GM19467 (cell line): ENCODE data around the gene CBFA2T3.
"Not testable (repeated sequence)": the region's sequence is repeated elsewhere in the genome, so short reads cannot be mapped to it uniquely, and the experiment has no call there.

ENCODE experiments used
- ATAC-seq: cut with Tn5 transposase; IDR thresholded peaks from one replicate; pipeline ENCODE4 v1.9.1; 2021; ENCODE audit warnings: mild to moderate bottlenecking, moderate library complexity; ENCODE audit not compliant: unreplicated experiment

The CBFA2T3 gene

GRCh38 chr16:88894681-88895300, 82.2 kb downstream of the CBFA2T3 start:
- no peak for ATAC-seq

GRCh38 chr16:88894266-88894665, 82.7 kb downstream of the CBFA2T3 start:
- ATAC-seq: not testable (repeated sequence)

GRCh38 chr16:88893127-88893968, 83.7 kb downstream of the CBFA2T3 start:
- ATAC-seq: no peak

- ATAC-seq: no peak
These were observed 84.9 kb downstream of the CBFA2T3 start for GRCh38 chr16:88892065-88892464.

- no peak for ATAC-seq
These were observed 85.9 kb downstream of the CBFA2T3 start for GRCh38 chr16:88891083-88891482.

GRCh38 chr16:88889702-88890352, 87.2 kb downstream of the CBFA2T3 start:
- ATAC-seq: not testable (repeated sequence)

- no peak for ATAC-seq
These were observed 88.3 kb downstream of the CBFA2T3 start for GRCh38 chr16:88888461-88889387.

GRCh38 chr16:88888057-88888456, 89.0 kb downstream of the CBFA2T3 start:
- ATAC-seq: no peak

- ATAC-seq: no peak
These were observed 90.0 kb downstream of the CBFA2T3 start for GRCh38 chr16:88886845-88887521.

GRCh38 chr16:88886420-88886844, 90.6 kb downstream of the CBFA2T3 start:
- no peak for ATAC-seq

- no peak for ATAC-seq
These were observed 91.2 kb downstream of the CBFA2T3 start for GRCh38 chr16:88885693-88886280.

GRCh38 chr16:88884569-88885271, 92.3 kb downstream of the CBFA2T3 start:
- ATAC-seq: no peak

- no peak for ATAC-seq
These were observed 93.1 kb downstream of the CBFA2T3 start for GRCh38 chr16:88883946-88884345.

- no peak for ATAC-seq
These were observed 93.7 kb downstream of the CBFA2T3 start for GRCh38 chr16:88883117-88883895.

GRCh38 chr16:88882358-88883030, 94.5 kb downstream of the CBFA2T3 start:
- ATAC-seq: no peak

GRCh38 chr16:88881675-88882357, 95.2 kb downstream of the CBFA2T3 start:
- ATAC-seq: no peak

- ATAC-seq: no peak
These were observed 95.9 kb downstream of the CBFA2T3 start for GRCh38 chr16:88881007-88881615.
